Mesodermal cell (in vitro differentiated cells): ENCODE results near the gene EEF1E1.

Source experiments
- H3K27ac ChIP-seq: 2 replicates; pipeline ENCODE4 v1.7.0; 2013; ENCODE audit warnings: mild to moderate bottlenecking, low read depth, low read length, moderate library complexity; ENCODE audit not compliant: severe bottlenecking
- H3K36me3 ChIP-seq: 2 replicates; pipeline ENCODE4 v1.7.1; 2013; ENCODE audit warnings: mild to moderate bottlenecking, low read length, moderate library complexity; ENCODE audit not compliant: control insufficient read depth, insufficient read depth
- H3K4me1 ChIP-seq: one replicate; pipeline ENCODE4 v1.7.1; 2013; ENCODE audit warnings: mild to moderate bottlenecking, low read length; ENCODE audit not compliant: insufficient read depth, control insufficient read depth, poor library complexity, severe bottlenecking
- H3K4me3 ChIP-seq: 2 replicates; pipeline ENCODE4 v1.7.0; 2013; ENCODE audit warnings: low read length, control low read depth, mild to moderate bottlenecking; ENCODE audit not compliant: insufficient read depth, poor library complexity, severe bottlenecking; ENCODE audit errors: extremely low read depth
- H3K9me3 ChIP-seq: 2 replicates; pipeline ENCODE4 v1.7.1; 2013; ENCODE audit warnings: mild to moderate bottlenecking, low read length, moderate library complexity; ENCODE audit not compliant: control insufficient read depth
- WGBS, 2 experiments: methylation state at CpG; one replicate each; pipeline ENCODE4 v1.1.5; 2013; ENCODE audit warnings: missing lambda C conversion rate in 2 of 2; ENCODE audit not compliant: insufficient coverage in 2 of 2; 5-methylcytosine and 5-hydroxymethylcytosine counted together

EEF1E1 gene

DNA sequence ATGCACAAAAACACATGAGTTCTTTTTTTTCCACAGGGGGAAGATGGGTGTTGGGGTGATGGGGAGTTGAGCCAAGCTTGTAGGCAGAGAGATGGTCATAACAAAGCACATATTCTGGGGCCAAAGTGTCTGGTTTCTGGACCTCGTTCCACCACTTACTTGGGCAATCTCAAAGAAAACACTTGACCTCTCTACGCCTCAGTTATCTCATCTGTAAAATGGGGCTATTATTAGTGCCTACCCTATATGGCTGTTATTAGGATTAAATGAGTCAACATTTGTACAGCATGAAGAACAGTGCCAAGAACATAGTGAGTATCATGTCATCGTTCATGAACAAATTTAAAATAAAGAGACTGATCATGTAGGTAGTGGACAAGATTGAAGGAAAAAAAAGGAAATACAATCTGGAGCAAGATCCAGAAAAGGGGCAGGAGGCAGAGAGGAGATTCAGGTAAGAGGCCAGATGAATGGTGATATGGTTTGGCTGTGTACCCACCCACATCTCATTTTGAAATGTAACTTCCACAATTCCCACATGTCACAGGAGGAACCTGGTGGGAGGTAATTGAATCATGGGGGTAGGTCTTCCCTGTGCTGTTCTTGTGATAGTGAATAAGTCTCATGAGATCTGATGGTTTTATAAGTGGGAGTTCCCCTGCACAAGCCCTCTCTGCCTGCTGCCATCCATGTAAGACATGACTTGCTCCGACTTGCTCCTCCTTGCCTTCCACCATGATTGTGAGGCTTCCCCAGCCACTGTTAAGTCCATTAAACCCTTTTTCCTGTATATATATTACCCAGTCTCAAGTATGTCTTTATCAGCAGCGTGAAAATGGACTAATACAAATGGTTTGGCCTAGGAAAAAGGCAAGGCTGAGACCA, 14.2 kb downstream of the EEF1E1 start:
- Histone ChIP-seq H3K4me1 (peaks cover 17% of the 10 kb centered on the region), H3K9me3 (peaks cover 15% of the 10 kb centered on the region), H3K27ac (no peak overlapping the region), H3K36me3 (peaks cover 64% of the 10 kb centered on the region), H3K4me3 (no peak overlapping the region)
- 92 to 100% methylated on average over 2 to 3 of the region's 5 CpGs for WGBS, 2 experiments

DNA sequence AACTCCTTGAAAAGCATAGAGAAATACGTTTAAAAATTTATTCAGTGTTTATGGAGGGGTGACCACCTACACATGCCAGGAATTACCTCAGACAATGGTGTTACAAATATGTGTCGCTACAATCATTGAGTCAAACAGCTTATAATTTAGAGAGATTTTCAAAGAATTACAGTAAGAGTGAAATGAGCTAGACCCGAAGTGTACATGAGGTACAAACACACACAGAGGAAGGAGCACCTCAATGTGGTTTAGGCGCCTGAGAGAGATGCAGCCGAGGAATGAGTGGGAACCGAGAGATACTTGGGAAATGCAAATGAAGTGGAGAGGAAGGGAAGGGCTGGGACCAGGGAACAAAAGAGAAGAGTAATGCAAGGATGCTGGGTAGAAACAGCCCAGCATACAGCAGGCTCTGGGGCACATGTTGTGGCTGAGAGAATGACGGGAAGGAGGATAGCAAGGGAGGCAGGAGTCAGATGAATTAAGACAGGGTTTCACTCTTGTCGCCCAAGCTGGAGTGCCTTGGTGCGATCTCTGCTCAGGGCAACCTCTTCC, 15.5 kb downstream of the EEF1E1 start:
- 90 to 97% methylated on average over 6 to 8 of the region's 9 CpGs for WGBS, 2 experiments
- Histone ChIP-seq H3K9me3 (peaks cover 15% of the 10 kb centered on the region), H3K36me3 (peaks cover 56% of the 10 kb centered on the region), H3K4me1 (peaks cover 21% of the 10 kb centered on the region), H3K4me3 (no peak overlapping the region), H3K27ac (no peak overlapping the region)

DNA sequence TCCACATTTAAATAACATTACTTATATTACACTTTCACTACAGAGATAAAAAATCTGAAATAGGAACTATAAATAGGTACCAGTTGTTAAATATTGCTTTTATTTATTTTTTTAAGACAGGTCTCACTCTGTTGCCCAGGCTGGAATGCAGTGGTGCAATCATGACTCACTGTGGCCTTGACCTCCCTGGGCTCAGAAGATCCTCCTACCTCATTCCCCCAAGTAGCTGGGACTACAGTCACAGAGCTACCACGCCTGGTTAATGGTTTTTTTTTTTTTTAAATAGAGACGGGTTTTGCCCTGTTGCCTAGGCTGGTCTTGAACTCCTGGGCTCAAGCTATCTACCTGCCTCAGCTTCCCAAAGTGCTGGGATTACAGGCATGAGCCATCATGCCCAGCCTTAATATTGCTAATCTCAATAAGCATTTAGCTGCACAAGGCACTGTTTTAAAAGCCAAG, 17.3 kb downstream of the EEF1E1 start:
- Histone ChIP-seq H3K9me3 (peaks cover 15% of the 10 kb centered on the region), H3K27ac (peak overlapping the region; percentile 6), H3K4me1 (peaks cover 21% of the 10 kb centered on the region), H3K36me3 (peaks cover 53% of the 10 kb centered on the region), H3K4me3 (no peak overlapping the region)
- 40% methylated on average over 1 of the region's 2 CpGs; no CpG with 5 or more reads in 1 of the 2 experiments for WGBS, 2 experiments

DNA sequence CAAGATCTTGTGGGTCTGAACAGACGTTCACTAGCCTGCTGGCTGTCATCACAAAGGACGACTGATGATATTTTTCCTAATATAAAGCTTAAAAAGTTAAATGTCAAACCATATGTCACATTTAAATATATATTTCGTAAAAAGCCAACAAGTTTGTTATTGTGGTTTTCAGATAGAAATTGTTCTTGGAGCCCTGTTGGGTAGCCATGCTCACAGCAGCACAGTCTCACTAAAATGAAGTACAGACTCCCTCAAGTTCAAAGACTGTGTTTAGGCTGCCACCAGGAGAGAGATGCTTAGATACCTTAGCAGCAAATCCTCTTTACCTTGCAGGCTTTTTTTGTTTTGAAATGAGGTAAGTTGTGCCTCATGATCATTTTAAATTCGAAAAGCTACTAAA, 17.8 kb downstream of the EEF1E1 start:
- WGBS, 2 experiments, result no CpG with 5 or more reads among the region's 4 CpGs
- H3K9me3 ChIP-seq, result peaks cover 13% of the 10 kb centered on the region
- H3K27ac ChIP-seq, result peak overlapping the region; percentile 56
- peaks cover 21% of the 10 kb centered on the region for H3K4me1 ChIP-seq
- H3K36me3 ChIP-seq, result peaks cover 52% of the 10 kb centered on the region
- no peak overlapping the region for H3K4me3 ChIP-seq

DNA sequence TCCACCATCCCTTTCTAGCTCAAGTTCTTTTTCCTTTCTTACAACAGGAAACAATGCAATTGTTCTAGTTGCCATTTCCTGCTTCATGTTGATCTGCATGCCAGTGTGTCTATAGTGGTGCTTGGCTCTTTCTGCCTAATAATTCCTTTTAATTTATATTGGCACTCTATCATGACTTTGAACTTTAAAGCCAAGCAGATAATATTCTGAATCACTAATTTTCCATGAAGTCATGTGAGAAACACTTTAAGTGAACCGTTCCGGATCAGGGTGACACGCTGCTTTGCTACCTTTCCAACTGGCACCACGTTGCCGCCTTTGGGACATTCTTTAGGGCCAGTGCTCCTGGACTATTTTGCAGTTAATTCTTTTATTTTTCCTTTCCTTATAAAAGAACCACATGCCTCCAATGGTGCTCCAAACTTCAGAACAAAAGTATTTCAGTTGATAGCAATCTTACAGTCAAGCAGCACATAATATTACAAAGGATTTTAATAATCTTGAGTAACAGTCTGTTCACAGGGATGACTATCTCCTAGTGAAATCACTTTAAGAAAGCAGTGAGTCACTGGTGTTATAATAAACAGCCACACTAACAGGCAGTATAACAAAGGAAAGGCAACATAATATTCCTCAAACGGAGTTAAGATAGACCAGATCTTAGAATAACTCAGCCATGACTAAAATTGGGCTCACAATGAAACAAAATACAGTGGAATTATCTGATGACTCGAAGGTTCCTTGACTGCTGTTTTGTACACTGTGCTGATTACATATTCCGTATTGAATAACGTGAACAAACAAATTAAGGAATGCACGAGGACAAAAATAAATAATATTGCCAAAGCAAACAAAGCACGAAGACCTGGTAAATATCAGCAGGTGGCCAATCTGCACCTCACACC, 19.1 kb downstream of the EEF1E1 start:
- 82 to 89% methylated on average over 7 to 9 of the region's 11 CpGs for WGBS, 2 experiments
- Histone ChIP-seq H3K9me3 (peaks cover 4% of the 10 kb centered on the region), H3K4me3 (no peak overlapping the region), H3K27ac (peak overlapping the region; percentile 79), H3K4me1 (peaks cover 21% of the 10 kb centered on the region), H3K36me3 (peaks cover 39% of the 10 kb centered on the region)

DNA sequence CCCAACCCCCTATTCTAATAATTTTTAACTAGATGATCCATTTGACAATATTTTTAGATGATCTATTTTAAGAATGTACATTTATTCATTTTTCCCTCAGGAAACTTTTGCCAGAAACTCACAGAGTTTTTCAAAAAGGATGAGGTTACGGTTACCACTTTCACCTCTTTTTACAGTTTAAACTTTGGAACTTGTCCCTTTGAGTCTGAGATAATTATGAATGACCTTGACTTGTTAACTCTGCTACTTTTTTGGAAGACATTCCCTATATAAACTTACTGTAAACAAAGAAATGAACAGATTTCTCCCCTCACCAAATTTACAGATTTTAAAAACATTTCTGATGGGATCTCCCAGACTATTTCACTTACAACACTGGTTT, 19.8 kb downstream of the EEF1E1 start:
- H3K9me3 ChIP-seq, result no peaks in the 10 kb centered on the region
- peaks cover 36% of the 10 kb centered on the region for H3K36me3 ChIP-seq
- H3K4me3 ChIP-seq, result no peak overlapping the region
- H3K27ac ChIP-seq, result peak overlapping the region; percentile 79
- H3K4me1 ChIP-seq, result peaks cover 21% of the 10 kb centered on the region
- no CpG with 5 or more reads among the region's 1 CpG for WGBS, 2 experiments

DNA sequence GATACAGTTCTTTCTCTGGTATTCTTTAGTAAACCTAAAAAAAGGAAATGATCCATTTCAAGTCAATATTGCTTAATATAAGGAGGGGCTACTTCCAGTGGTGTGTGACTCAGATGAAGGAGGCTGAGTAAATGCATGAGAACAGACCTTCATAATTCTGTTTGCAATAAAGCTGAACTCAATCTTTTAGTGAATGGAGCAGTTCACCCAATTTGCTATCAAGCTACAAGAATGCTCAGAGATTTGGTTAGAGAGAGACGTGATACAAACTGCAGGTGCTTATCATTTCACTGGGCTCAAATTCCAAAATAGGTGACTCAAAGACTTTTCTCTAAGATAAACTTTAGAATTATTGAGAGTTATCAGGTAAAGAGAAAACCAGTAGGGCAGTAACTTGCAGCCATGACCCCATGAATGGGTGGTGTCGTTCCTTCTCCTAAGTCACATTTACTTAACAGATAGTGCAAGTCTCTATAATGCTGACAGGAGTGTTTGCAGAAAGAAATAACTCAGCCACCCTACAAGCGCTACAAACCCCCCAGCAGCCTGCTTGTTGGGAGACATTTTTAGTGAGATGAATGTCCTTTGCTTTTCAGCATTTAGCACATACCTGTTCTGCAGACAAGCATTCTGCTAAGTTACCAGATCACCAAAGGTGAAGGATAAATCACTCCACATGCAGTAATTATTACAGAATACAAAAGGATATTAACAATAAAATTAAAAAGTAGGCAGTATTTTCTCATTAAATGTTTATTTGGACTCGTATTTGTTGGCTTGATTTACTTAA, 21.8 kb downstream of the EEF1E1 start:
- Histone ChIP-seq H3K36me3 (peaks cover 24% of the 10 kb centered on the region), H3K4me1 (peaks cover 16% of the 10 kb centered on the region), H3K9me3 (no peaks in the 10 kb centered on the region), H3K4me3 (no peak overlapping the region), H3K27ac (no peak overlapping the region)
- 100% methylated on average over 1 of the region's 4 CpGs; no CpG with 5 or more reads in 1 of the 2 experiments for WGBS, 2 experiments

DNA sequence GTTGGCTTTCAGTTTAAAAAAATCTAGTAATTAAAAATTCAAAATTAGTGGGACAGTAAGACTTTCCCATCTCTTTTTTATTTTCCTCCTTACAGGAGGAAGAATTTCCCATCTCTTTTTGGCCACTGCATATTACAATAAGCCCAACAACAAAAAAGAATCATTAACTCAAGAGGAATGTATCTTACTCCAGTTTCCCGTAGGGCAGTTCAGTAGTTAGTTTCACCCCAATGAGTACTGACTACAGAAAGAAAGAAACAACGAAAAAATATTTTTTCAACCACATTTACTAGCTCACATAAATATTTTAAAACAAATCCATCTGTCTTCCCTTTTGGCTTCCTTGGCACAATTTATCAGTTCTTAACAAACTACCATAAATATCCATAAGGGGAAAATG, 23.2 kb downstream of the EEF1E1 start:
- Histone ChIP-seq H3K9me3 (no peaks in the 10 kb centered on the region), H3K4me3 (no peak overlapping the region), H3K27ac (no peak overlapping the region), H3K4me1 (peaks cover 8% of the 10 kb centered on the region), H3K36me3 (peaks cover 18% of the 10 kb centered on the region)
- WGBS, 2 experiments, result 94 to 100% methylated on average over 1 to 2 of the region's 2 CpGs

DNA sequence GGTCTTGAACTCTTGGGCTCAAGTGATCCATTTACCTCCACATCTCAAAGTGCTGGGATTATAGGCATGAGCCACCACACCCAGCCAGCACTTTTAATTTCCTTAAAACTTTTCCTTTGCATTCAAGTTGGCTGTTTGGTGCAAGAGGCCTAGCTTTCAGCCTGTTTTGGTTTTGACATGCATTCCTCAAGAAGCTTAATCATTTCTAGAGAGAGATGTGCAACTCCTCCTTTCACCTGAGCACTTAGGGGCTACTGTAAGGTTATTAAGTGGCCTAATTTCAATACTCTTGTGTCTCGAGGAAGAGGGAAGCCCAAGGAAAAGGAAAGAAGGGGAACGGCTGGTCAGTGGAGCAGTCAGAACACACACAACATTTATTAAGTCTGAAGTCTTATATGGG, 24.4 kb downstream of the EEF1E1 start:
- H3K36me3 ChIP-seq, result peaks cover 18% of the 10 kb centered on the region
- H3K9me3 ChIP-seq, result no peaks in the 10 kb centered on the region
- no peak overlapping the region for H3K27ac ChIP-seq
- H3K4me1 ChIP-seq, result peaks cover 3% of the 10 kb centered on the region
- H3K4me3 ChIP-seq, result no peak overlapping the region
- no CpG with 5 or more reads among the region's 2 CpGs for WGBS, 2 experiments

DNA sequence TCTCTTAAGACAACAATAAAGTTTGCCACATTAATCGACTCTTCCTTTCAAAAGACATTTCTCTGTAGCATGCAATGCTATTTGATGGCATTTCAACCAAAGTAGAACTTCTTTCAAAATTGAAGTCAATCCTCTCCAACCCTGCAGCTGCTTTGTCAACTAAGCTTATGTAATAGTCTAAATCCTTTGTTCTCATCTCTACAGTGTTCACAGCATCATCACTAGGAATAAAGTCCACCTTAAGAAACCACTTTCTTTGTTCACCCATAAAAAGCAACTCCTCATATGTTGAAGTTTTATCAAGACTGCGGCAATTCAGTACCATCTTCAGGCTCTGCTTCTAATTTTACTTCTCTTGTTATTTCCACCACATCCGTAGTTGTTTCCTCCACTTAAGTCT, 26.6 kb downstream of the EEF1E1 start:
- 89 to 91% methylated on average over 3 of the region's 3 CpGs for WGBS, 2 experiments
- Histone ChIP-seq H3K27ac (no peak overlapping the region), H3K4me3 (no peak overlapping the region), H3K9me3 (no peaks in the 10 kb centered on the region), H3K4me1 (no peaks in the 10 kb centered on the region), H3K36me3 (peaks cover 12% of the 10 kb centered on the region)
